HepG2 (cell line): ENCODE measurements around the gene SEM1. TPM values are rescaled to one million over a fixed set of nuclear protein-coding genes. Genes with fewer than 3 reads are reported as not detected.

Experiments used
- ATAC-seq: fragments of 200-7000 bp; cut with Tn5 transposase; 3 replicates; pipeline ENCODE4 v1.9.1; 2020; ENCODE audit warnings: mild to moderate bottlenecking, moderate library complexity
- BruUV-seq: library from RNA; stranded (reverse); fragments of 400-500 nt; replicated peaks from 2 replicates; lab custom pipeline; 2021; lab: Mats Ljungman, UMichigan
- CTCF ChIA-PET: fragments of 300-600 bp; formaldehyde crosslinking; extraction: SDS; loops from one replicate; lab custom pipeline; 2021; ENCODE audit warnings: low total read pairs, inconsistent platforms, low intra/inter-chr PET ratio; lab: Yijun Ruan, JAX
- POLR2A ChIA-PET: fragments of 350-600 bp; sonication (Branson Sonifier 250); formaldehyde crosslinking; loops from one replicate; lab custom pipeline; 2020; ENCODE audit warnings: antibody characterized with exemption, inconsistent platforms; lab: Yijun Ruan, JAX
- DNase-seq: peaks from one replicate; pipeline ENCODE4 v3.0.0-alpha.2; 2015; ENCODE audit warnings: low spot score
- FAIRE-seq: peaks from 3 replicates; lab custom pipeline; 2011; peaks lifted over from hg19 to GRCh38; lab: Jason Lieb, UNC
- H2AFZ ChIP-seq: one replicate; pipeline ENCODE4 v1.6.1; 2011; ENCODE audit warnings: low read length, inconsistent platforms
- H3K27ac ChIP-seq: fragments of 300-600 bp; 3 replicates; pipeline ENCODE4 v1.8.0; 2011; ENCODE audit warnings: mixed run types, mild to moderate bottlenecking, mixed read lengths, low read length, inconsistent platforms; ENCODE audit not compliant: insufficient read depth; ENCODE audit errors: extremely low read length
- H3K27me3 ChIP-seq, 2 experiments: fragments of 200-600 bp in 1 of 2; 2 replicates in 1 of 2; 3 replicates in 1 of 2; pipeline versions ENCODE4 v1.6.0 to v1.8.0; 2011; ENCODE audit warnings: low read length in 2 of 2, mild to moderate bottlenecking in 2 of 2, moderate library complexity in 2 of 2, inconsistent platforms in 1 of 2; ENCODE audit not compliant: insufficient read depth in 2 of 2, control insufficient read depth in 1 of 2
- H3K36me3 ChIP-seq, 2 experiments: fragments of 200-600 bp in 1 of 2; replicated peaks in 1 of 2; 2 replicates in 1 of 2; 3 replicates in 1 of 2; pipeline versions ENCODE4 v1.5.1 to v1.8.0; 2011; ENCODE audit warnings: low read length in 2 of 2, inconsistent platforms in 1 of 2; ENCODE audit not compliant: insufficient read depth in 2 of 2, control insufficient read depth in 1 of 2
- H3K4me1 ChIP-seq: 2 replicates; pipeline ENCODE4 v1.5.1; 2012; ENCODE audit warnings: low read length, inconsistent platforms; ENCODE audit not compliant: insufficient read depth
- H3K4me2 ChIP-seq: 2 replicates; pipeline ENCODE4 v1.6.0; 2011; ENCODE audit warnings: low read depth, low read length, inconsistent platforms
- H3K4me3 ChIP-seq, 3 experiments: fragments of 200-600 bp in 1 of 3; sonication (generic), shearing (Covaris generic) in 1 of 3; replicated peaks in 1 of 3; 2 replicates each; pipeline ENCODE4 v1.5.1; 2011 to 2016; ENCODE audit warnings: low read length in 3 of 3, inconsistent platforms in 2 of 3, low read depth in 2 of 3, mild to moderate bottlenecking in 2 of 3, control low read depth in 1 of 3, mixed read lengths in 1 of 3; ENCODE audit not compliant: insufficient read depth in 1 of 3
- H3K79me2 ChIP-seq: one replicate; pipeline ENCODE4 v1.6.1; 2011; ENCODE audit warnings: low read length, inconsistent platforms; ENCODE audit not compliant: insufficient read depth
- H3K9ac ChIP-seq: 2 replicates; pipeline ENCODE4 v1.6.0; 2011; ENCODE audit warnings: mild to moderate bottlenecking, low read depth, low read length, inconsistent platforms; ENCODE audit not compliant: insufficient read depth
- H3K9me3 ChIP-seq: 2 replicates; pipeline ENCODE4 v1.5.1; 2012; ENCODE audit warnings: mild to moderate bottlenecking, low read length
- H4K20me1 ChIP-seq: 2 replicates; pipeline ENCODE4 v1.6.0; 2011; ENCODE audit warnings: inconsistent platforms, mild to moderate bottlenecking, low read length, moderate library complexity; ENCODE audit not compliant: insufficient read depth
- FOXO4 ChIP-seq: sonication (generic); formaldehyde crosslinking; conservative IDR thresholded peaks from 2 replicates; pipeline ENCODE4 v1.8.1; 2023; ENCODE audit warnings: missing genetic modification reagents
- GABPB1 ChIP-seq: IDR thresholded peaks from 2 replicates; pipeline ENCODE4 v1.6.1; 2016; ENCODE audit warnings: mild to moderate bottlenecking, missing genetic modification reagents, moderate library complexity, missing compliant biosample characterization
- HOXA7 ChIP-seq: sonication (generic); formaldehyde crosslinking; IDR thresholded peaks from 2 replicates; pipeline ENCODE4 v1.8.1; 2022; ENCODE audit warnings: mild to moderate bottlenecking, missing genetic modification reagents, moderate library complexity
- KDM5B ChIP-seq: sonication (generic); formaldehyde crosslinking; IDR thresholded peaks from 2 replicates; pipeline ENCODE4 v1.4.0; 2020; ENCODE audit warnings: missing genetic modification reagents, mild to moderate bottlenecking, borderline replicate concordance
- MTF2 ChIP-seq: sonication (generic); formaldehyde crosslinking; IDR thresholded peaks from 2 replicates; pipeline ENCODE4 v1.5.0; 2020; ENCODE audit warnings: missing genetic modification reagents, borderline replicate concordance
- SRSF1 ChIP-seq: fragments of 200-400 bp; formaldehyde crosslinking; optimal IDR thresholded peaks from 2 replicates; pipeline ENCODE3; 2017; ENCODE audit warnings: mild to moderate bottlenecking, low read depth, low read length, moderate library complexity
- TGIF2 ChIP-seq: IDR thresholded peaks from 2 replicates; pipeline ENCODE4 v1.6.1; 2016; ENCODE audit warnings: control low read depth, missing compliant biosample characterization
- ZFP36L1 ChIP-seq: sonication (generic); formaldehyde crosslinking; IDR thresholded peaks from 2 replicates; pipeline ENCODE4 v1.8.0; 2022; ENCODE audit warnings: mild to moderate bottlenecking, missing genetic modification reagents, moderate library complexity
- ZFX ChIP-seq: sonication (generic); formaldehyde crosslinking; IDR thresholded peaks from 2 replicates; pipeline ENCODE4 v1.4.0; 2020; ENCODE audit warnings: mild to moderate bottlenecking, low read depth, missing genetic modification reagents, moderate library complexity
- ZFYVE20 ChIP-seq: sonication (generic); formaldehyde crosslinking; IDR thresholded peaks from 2 replicates; pipeline ENCODE4 v1.8.0; 2023; ENCODE audit warnings: low read depth, mild to moderate bottlenecking, moderate library complexity, missing genetic modification reagents, borderline replicate concordance
- ZNF282 ChIP-seq: fragments of 450-650 bp; IDR thresholded peaks from 2 replicates; pipeline ENCODE4 v1.6.1; 2018; ENCODE audit not compliant: partially characterized antibody
- ZNF431 ChIP-seq: sonication (generic); formaldehyde crosslinking; IDR thresholded peaks from 2 replicates; pipeline ENCODE4 v1.9.0; 2022; ENCODE audit warnings: missing genetic modification reagents, low read depth, mild to moderate bottlenecking, borderline replicate concordance
- ZNF446 ChIP-seq: sonication (generic); formaldehyde crosslinking; IDR thresholded peaks from 2 replicates; pipeline ENCODE4 v1.5.0; 2020; ENCODE audit warnings: mild to moderate bottlenecking, missing genetic modification reagents
- ZNF615 ChIP-seq: sonication (generic); formaldehyde crosslinking; IDR thresholded peaks from 2 replicates; pipeline ENCODE4 v1.5.0; 2020; ENCODE audit warnings: mild to moderate bottlenecking, missing genetic modification reagents, borderline replicate concordance
- ZUFSP ChIP-seq: sonication (generic); formaldehyde crosslinking; IDR thresholded peaks from 2 replicates; pipeline ENCODE4 v1.9.0; 2021; ENCODE audit warnings: missing genetic modification reagents, mild to moderate bottlenecking, borderline replicate concordance
- WGBS: methylation state at CpG from one replicate; pipeline ENCODE4 v1.1.6; 2017; ENCODE audit warnings: low lambda C conversion rate; 5-methylcytosine and 5-hydroxymethylcytosine counted together
- in situ Hi-C: cut with HindIII; loops from 2 replicates; pipeline ENCODE4 v1.10.0; 2017; ENCODE audit warnings: low pct_unique_long_range_greater_than_20kb; ENCODE audit not compliant: extremely low pct_ligation_motif_present
- intact Hi-C: fragments of 100-400 bp; cut with micrococcal nuclease; formaldehyde crosslinking; loops from one replicate; pipeline ENCODE4 v1.10.0; 2022; ENCODE audit not compliant: unreplicated experiment
- polyA plus RNA-seq, 8 experiments: library from polyadenylated mRNA; depleted of rRNA in 3 of 8; stranded (reverse) in 7 of 8; unstranded in 1 of 8; fragments of >200 nt; fragmentation: Illumina TruSeq in 4 of 8; extraction: Trizol in 4 of 8; gene quantifications; 2 replicates each; pipeline versions ENCODE4 v1.2.1 to v1.2.3, GENCODE V29; 2011 to 2016; ENCODE audit warnings: low read depth in 4 of 8, missing spikeins in 1 of 8, mixed read lengths in 1 of 8; ENCODE audit not compliant: insufficient read depth in 1 of 8
- total RNA-seq, 5 experiments: library from RNA; depleted of rRNA; stranded (reverse); fragments of >200 nt; fragmentation: Illumina TruSeq; extraction: Trizol; gene quantifications; 2 replicates each; pipeline ENCODE4 v1.2.3, GENCODE V29; 2016; ENCODE audit warnings: low read depth in 1 of 5
- TF ChIP-seq, protein P1 (sequence below): sonication (generic); formaldehyde crosslinking; IDR thresholded peaks from 2 replicates; pipeline ENCODE4 v1.4.0; 2020; ENCODE audit warnings: missing genetic modification reagents; ENCODE audit errors: not compliant biosample characterization

Gene SEM1
- total and polyA plus RNA-seq, 2 of the 13 experiments (the other 11 are each of a cell fraction or from before 2014, with no cell fraction given): 40.7 to 174 TPM

- in situ Hi-C loops (no loop called here), intact Hi-C loops (no loop called here)
- Histone ChIP-seq H3K27ac (no peak overlapping the region), H3K4me2 (no peak overlapping the region), H3K27me3 (no peaks in the 10 kb centered on the region), H3K9ac (no peak overlapping the region), H3K36me3 (no peaks in the 10 kb centered on the region; a peak in 1 of 5 replicates), H3K4me1 (no peaks in the 10 kb centered on the region), H2AFZ (no peak overlapping the region), H3K79me2 (no peaks in the 10 kb centered on the region), H3K4me3 (no peak overlapping the region), H4K20me1 (no peaks in the 10 kb centered on the region), H3K9me3 (no peaks in the 10 kb centered on the region)
- WGBS: 84% methylated on average over 5 of the region's 5 CpGs
- ChIA-PET POLR2A (no interaction called here), CTCF (no interaction called here)
- BruUV-seq: no TSS peak
- DNase-seq (no peak), ATAC-seq (no peak), FAIRE-seq (no peak)
- TF ChIP-seq FOXO4 (CRISPR knock-in tag) (no peak), HOXA7 (no peak), KDM5B (CRISPR knock-in tag) (no peak), TGIF2 (no peak), ZNF446 (CRISPR knock-in tag) (no peak), ZNF615 (no peak), ZNF282 (no peak), ZFYVE20 (CRISPR knock-in tag) (no peak), GABPB1 (CRISPR knock-in tag) (no peak), SRSF1 (no peak), ZFP36L1 (CRISPR knock-in tag) (no peak), ZFX (CRISPR knock-in tag) (no peak), ZNF431 (CRISPR knock-in tag) (no peak), MTF2 (CRISPR knock-in tag) (no peak), ZUFSP (CRISPR knock-in tag) (no peak)
- TF ChIP-seq, protein P1, sequence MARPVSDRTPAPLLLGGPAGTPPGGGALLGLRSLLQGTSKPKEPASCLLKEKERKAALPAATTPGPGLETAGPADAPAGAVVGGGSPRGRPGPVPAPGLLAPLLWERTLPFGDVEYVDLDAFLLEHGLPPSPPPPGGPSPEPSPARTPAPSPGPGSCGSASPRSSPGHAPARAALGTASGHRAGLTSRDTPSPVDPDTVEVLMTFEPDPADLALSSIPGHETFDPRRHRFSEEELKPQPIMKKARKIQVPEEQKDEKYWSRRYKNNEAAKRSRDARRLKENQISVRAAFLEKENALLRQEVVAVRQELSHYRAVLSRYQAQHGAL (CRISPR knock-in tag): no peak
Measured at GRCh38 chr7:96667026-96667425, 42.6 kb downstream of the SEM1 start.
